Astrocyte of the spinal cord (primary cell): ENCODE measurements around the gene STS.

ENCODE experiments used
- DNase-seq: peaks from one replicate; pipeline ENCODE4 v3.0.0; 2011; ENCODE audit warnings: low read depth, low spot score
- H3K4me3 ChIP-seq: 2 replicates; pipeline ENCODE4 v1.5.1; 2011; ENCODE audit warnings: low read depth, mild to moderate bottlenecking, low read length, moderate library complexity
- CTCF ChIP-seq: IDR thresholded peaks from 2 replicates; pipeline ENCODE4 v1.5.1; 2012; ENCODE audit warnings: low read depth, mild to moderate bottlenecking, low read length, inconsistent platforms
- in situ Hi-C: cut with HindIII; loops from 2 replicates; pipeline ENCODE4 v1.10.0; 2017; ENCODE audit warnings: low sequenced_read_pairs

The STS gene

GRCh38 chrX:7155163-7155562 is 7.7 kb downstream of the STS start:
- no peak for DNase-seq
- TF ChIP-seq CTCF = no peak
- in situ Hi-C loops = no loop called here
- H3K4me3 ChIP-seq = no peak overlapping the region

- in situ Hi-C loops = no loop called here
- no peak for TF ChIP-seq CTCF
- DNase-seq = no peak
Observed at GRCh38 chrX:7156879-7157278, 9.4 kb downstream of the STS start.

GRCh38 chrX:7158468-7158990 is 11.0 kb downstream of the STS start:
- no peak for TF ChIP-seq CTCF
- in situ Hi-C loops = no loop called here
- peak; percentile 52 for DNase-seq
- no peak overlapping the region for H3K4me3 ChIP-seq

More at GRCh38 chrX:7156879-7157278, 9.4 kb downstream of the STS start:
- no peak overlapping the region for H3K4me3 ChIP-seq

GRCh38 chrX:7159149-7159861 is 11.8 kb downstream of the STS start:
- no peak for TF ChIP-seq CTCF
- in situ Hi-C loops = no loop called here
- H3K4me3 ChIP-seq = no peak overlapping the region
- DNase-seq = peak; percentile 21

- no peak overlapping the region for H3K4me3 ChIP-seq
- TF ChIP-seq CTCF = no peak
- no peak for DNase-seq
- in situ Hi-C loops = no loop called here
Observed at GRCh38 chrX:7163146-7163677, 15.7 kb downstream of the STS start.

GRCh38 chrX:7164174-7164573 is 16.7 kb downstream of the STS start:
- in situ Hi-C loops = no loop called here
- H3K4me3 ChIP-seq = no peak overlapping the region
- TF ChIP-seq CTCF = no peak
- DNase-seq = no peak
